ENCODE results near the gene TGFBR3L. TPM values are rescaled to one million over a fixed set of nuclear protein-coding genes. Genes with fewer than 3 reads are reported as not detected.
"Not testable (repeated sequence)": the region's sequence is repeated elsewhere in the genome, so short reads cannot be mapped to it uniquely, and the experiment has no call there.

The TGFBR3L gene
- total RNA-seq, 3 donors from 2014 or later: 2.3 TPM; not detected in 2

- Histone ChIP-seq H3K27me3 (no peaks in the 10 kb centered on the region), H3K4me1 (peaks cover 0 to 2% of the 10 kb centered on the region in 2 donors), H3K4me3 (peak overlapping the region in 2 of 3 donors; percentile 64 to 79), H3K36me3 (no peaks in the 10 kb centered on the region), H3K27ac (no peak overlapping the region), H3K9me3 (no peaks in the 10 kb centered on the region)
- intact Hi-C loops (cut with DNase I; ENCODE audit: low total_unique reads): no loop called here
- TF ChIP-seq POLR2AphosphoS5 (IDR thresholded peaks at IDR 0.05): no peak
- no peak for TF ChIP-seq POLR2A (IDR thresholded peaks at IDR 0.05)
- no peak for TF ChIP-seq CTCF (IDR thresholded peaks at IDR 0.05)
- no peak for DNase-seq (ENCODE audit: low spot score in 2 of 2)
These were observed 27.1 kb upstream of the TGFBR3L start for GRCh38 chr19:7887408-7888144.

GRCh38 chr19:7888145-7888825, 26.3 kb upstream of the TGFBR3L start, which contains the start of gene LRRC8E:
Gene LRRC8E (plus strand): TSS chr19:7888510. CDS start chr19:7895604, 7,094 bp downstream.
- H3K9me3 ChIP-seq: no peaks in the 10 kb centered on the region
- intact Hi-C loops (cut with DNase I; ENCODE audit: low total_unique reads): no loop called here
- peak in 1 of 2 donors; percentile 74 for DNase-seq (ENCODE audit: low spot score in 2 of 2)
- peak within 1 kb of the TSS; percentile 44 to 79 (median 64) for H3K4me3 ChIP-seq
- peaks cover 0 to 2% of the 10 kb centered on the region in 2 donors for H3K4me1 ChIP-seq
- no peaks in the 10 kb centered on the region for H3K36me3 ChIP-seq
- H3K27me3 ChIP-seq: no peaks in the 10 kb centered on the region
- TF ChIP-seq POLR2AphosphoS5 (IDR thresholded peaks at IDR 0.05) (peak in 1 of 3 donors; percentile 51), POLR2A (IDR thresholded peaks at IDR 0.05) (no peak)
- peak within 1 kb of the TSS; percentile 71 to 84 for H3K27ac ChIP-seq

GRCh38 chr19:7888826-7889217, 25.8 kb upstream of the TGFBR3L start:
- Histone ChIP-seq H3K9me3 (no peaks in the 10 kb centered on the region), H3K27me3 (no peaks in the 10 kb centered on the region), H3K4me3 (peak overlapping the region; percentile 44 to 79 (median 64)), H3K4me1 (peaks cover 0 to 2% of the 10 kb centered on the region in 2 donors), H3K36me3 (no peaks in the 10 kb centered on the region), H3K27ac (peak overlapping the region; percentile 71 to 84)
- no peak for DNase-seq (ENCODE audit: low spot score in 2 of 2)
- TF ChIP-seq CTCF (IDR thresholded peaks at IDR 0.05) (no peak), POLR2A (IDR thresholded peaks at IDR 0.05) (no peak), POLR2AphosphoS5 (IDR thresholded peaks at IDR 0.05) (no peak)
- intact Hi-C loops (cut with DNase I; ENCODE audit: low total_unique reads): no loop called here

- not testable (repeated sequence) for H3K4me3 ChIP-seq, H3K27me3 ChIP-seq
These were observed 21.1 kb upstream of the TGFBR3L start for GRCh38 chr19:7893362-7894101.

DNA sequence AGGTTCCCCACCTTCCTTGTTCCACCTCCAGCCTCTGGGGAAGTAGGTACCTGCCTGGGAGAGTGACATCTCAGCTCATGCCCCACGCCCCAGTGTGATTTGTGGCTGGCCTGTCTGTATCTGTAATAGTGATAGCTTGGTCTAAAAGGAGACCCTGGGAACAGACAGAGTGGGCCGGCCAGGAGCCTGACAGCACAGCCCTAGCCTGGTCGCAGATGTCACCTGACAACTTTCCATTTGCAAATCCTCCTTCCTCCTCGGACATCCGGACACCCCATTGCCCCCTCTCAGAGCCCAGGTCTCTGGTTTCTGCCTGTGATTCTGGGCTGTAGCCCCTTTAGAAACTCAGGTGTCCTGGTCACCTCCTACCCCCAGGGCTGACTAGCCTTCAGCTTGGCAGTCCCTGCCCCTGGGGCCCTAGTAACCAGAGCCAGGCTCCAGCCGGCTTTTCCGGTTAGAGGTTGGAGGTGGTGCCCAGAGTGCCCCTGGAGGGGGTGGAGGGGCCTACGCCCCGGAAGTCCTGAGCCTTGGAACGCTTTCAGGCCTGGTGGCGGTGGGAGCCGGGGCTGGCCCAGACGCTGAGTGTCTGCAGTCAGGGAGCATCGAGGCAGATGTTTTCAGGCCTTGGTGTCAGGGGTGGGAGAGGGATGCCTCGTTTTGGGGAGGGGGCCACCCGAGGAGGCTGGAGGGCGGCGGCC, 19.9 kb upstream of the TGFBR3L start:
- Histone ChIP-seq H3K27me3 (no peaks in the 10 kb centered on the region), H3K4me1 (no peaks in the 10 kb centered on the region), H3K27ac (peak overlapping the region; percentile 83 to 84), H3K9me3 (no peaks in the 10 kb centered on the region), H3K4me3 (peak overlapping the region in 1 of 3 donors; percentile 31), H3K36me3 (no peaks in the 10 kb centered on the region)
- peak in 1 of 2 donors; percentile 75 for DNase-seq (ENCODE audit: low spot score in 2 of 2)
- intact Hi-C loops (cut with DNase I; ENCODE audit: low total_unique reads): no loop called here
- TF ChIP-seq POLR2AphosphoS5 (IDR thresholded peaks at IDR 0.05) (peak in 1 of 3 donors; percentile 43), CTCF (IDR thresholded peaks at IDR 0.05) (no peak)

More at GRCh38 chr19:7893362-7894101, 21.1 kb upstream of the TGFBR3L start:
- intact Hi-C loops (cut with DNase I; ENCODE audit: low total_unique reads); H3K9me3 ChIP-seq; H3K27ac ChIP-seq; DNase-seq (ENCODE audit: low spot score in 2 of 2); H3K4me1 ChIP-seq; H3K36me3 ChIP-seq: not testable (repeated sequence)
